ENCODE results near the gene TCIRG1.

GRCh38 chr11:68093565-68093964 is 54.7 kb downstream of the TCIRG1 start:
- TF ChIP-seq CTCF (conservative IDR thresholded peaks at IDR 0.05; ENCODE audit: low read length) (no peak), EZH2phosphoT487 (IDR thresholded peaks at IDR 0.05; ENCODE audit: borderline replicate concordance) (no peak)
